Omental fat pad (tissue), 4 donors: Measurements from ENCODE around the gene NIPBL. TPM values are rescaled to one million over a fixed set of nuclear protein-coding genes. Genes with fewer than 3 reads are reported as not detected.
"Not testable (repeated sequence)": the region's sequence is repeated elsewhere in the genome, so short reads cannot be mapped to it uniquely, and the experiment has no call there.

Experiments
- ATAC-seq: fragments of 150-250 bp; one replicate; pipeline ENCODE4 v1.9.1; 2016; ENCODE audit warnings: mild to moderate bottlenecking, moderate library complexity; ENCODE audit not compliant: low FRiP score
- DNase-seq: peaks from one replicate; pipeline ENCODE4 v3.0.0-alpha.2; 2019; ENCODE audit warnings: low spot score
- total RNA-seq, 4 donors: library from RNA; depleted of rRNA; stranded (reverse); fragments of >200 nt; gene quantifications; one replicate each; pipeline ENCODE4 v1.1.0, GENCODE V29; 2016
- TF ChIP-seq, protein P1 (sequence below), 3 donors: fragments of 450-650 bp; IDR thresholded peaks; one replicate each; pipeline ENCODE4 v1.5.1; 2016 to 2017; ENCODE audit warnings: antibody characterized with exemption in 3 of 3, mild to moderate bottlenecking in 3 of 3, moderate library complexity in 2 of 3

NIPBL gene
- total RNA-seq, 4 donors from 2014 or later: 47.9 to 64.2 (median 54.3) TPM

DNA sequence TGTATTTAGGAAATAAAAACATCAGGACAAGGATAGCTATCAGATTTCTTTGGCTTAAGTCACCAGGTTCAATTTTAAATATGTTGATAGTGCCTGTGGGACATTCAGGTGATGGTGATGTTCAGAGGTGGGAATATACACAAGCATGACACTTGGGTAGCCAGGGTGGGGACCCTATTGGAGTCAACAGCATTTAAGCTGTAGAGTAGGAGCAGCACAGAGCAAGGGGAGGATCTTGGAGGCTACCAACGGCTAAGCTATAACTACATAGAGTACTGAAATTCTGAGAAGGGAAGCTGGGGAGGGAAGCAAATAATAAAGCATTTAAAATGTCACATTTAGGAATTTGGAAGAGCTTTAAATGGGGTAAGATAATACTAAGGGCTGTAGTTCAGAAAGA lies 194.9 kb downstream of the NIPBL start:
- TF ChIP-seq, protein P1, sequence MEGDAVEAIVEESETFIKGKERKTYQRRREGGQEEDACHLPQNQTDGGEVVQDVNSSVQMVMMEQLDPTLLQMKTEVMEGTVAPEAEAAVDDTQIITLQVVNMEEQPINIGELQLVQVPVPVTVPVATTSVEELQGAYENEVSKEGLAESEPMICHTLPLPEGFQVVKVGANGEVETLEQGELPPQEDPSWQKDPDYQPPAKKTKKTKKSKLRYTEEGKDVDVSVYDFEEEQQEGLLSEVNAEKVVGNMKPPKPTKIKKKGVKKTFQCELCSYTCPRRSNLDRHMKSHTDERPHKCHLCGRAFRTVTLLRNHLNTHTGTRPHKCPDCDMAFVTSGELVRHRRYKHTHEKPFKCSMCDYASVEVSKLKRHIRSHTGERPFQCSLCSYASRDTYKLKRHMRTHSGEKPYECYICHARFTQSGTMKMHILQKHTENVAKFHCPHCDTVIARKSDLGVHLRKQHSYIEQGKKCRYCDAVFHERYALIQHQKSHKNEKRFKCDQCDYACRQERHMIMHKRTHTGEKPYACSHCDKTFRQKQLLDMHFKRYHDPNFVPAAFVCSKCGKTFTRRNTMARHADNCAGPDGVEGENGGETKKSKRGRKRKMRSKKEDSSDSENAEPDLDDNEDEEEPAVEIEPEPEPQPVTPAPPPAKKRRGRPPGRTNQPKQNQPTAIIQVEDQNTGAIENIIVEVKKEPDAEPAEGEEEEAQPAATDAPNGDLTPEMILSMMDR (IDR thresholded peaks at IDR 0.05): no peak
- DNase-seq: no peak
- ATAC-seq: no peak

DNA sequence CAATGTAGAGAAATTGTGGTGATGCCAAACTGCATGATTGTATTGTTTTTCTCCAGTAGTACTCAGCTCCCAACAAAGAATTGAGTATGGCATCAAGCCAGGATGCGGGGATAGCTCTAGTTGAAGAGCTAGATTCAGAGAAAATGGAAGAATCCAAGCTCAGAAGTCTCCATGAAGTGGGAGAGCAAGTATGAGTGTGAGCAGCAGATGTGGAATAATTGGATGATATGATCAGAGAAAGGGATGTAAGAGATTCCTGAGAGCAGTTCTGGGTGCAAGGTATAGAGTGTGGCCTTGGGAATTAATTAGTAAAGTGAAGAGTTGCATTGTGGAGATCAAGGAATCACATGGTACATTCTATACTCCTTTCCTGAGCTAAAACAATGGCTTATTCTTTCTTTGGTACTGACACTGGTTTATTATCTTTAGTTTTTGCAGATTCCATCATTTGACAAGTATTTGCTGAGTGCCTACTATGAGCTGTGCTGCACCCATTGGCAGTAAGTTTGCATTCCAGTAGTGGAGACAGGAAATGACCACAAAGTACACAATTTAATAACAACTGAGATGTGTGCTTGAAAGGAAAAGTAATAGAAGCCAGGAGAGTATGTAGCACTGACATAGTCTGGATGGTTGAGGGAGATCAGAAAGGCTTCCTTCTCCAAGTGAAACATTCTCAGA lies 195.5 kb downstream of the NIPBL start:
- DNase-seq: no peak
- ATAC-seq: no peak
- TF ChIP-seq, protein P1 (IDR thresholded peaks at IDR 0.05): no peak

DNA sequence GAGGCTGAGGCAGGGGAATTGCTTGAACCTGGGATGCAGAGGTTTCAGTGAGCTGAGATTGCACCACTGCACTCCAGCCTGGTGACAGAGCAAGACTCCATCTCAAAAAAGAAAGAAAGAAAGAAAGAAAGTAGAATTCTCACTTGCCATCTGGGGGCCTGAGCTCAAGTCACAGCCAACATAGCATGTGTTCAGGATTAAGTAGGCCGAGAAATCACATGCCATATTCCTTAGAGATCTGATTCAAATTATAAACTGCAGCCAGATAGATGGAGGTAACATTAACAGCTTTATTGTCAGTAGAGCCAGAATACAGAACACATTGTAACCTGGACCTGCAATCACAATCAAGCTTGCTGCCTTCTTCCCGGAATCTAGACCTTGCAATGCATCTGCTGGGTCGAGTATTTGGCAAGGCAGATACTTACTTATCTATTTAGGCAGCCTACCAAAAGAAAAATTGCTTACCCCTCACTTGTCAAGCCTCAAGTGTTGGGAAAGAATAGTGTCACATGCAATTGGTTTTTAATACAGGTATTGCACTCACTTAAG lies 198.9 kb downstream of the NIPBL start:
- TF ChIP-seq, protein P1 (IDR thresholded peaks at IDR 0.05): no peak
- DNase-seq: no peak
- ATAC-seq: no peak

DNA sequence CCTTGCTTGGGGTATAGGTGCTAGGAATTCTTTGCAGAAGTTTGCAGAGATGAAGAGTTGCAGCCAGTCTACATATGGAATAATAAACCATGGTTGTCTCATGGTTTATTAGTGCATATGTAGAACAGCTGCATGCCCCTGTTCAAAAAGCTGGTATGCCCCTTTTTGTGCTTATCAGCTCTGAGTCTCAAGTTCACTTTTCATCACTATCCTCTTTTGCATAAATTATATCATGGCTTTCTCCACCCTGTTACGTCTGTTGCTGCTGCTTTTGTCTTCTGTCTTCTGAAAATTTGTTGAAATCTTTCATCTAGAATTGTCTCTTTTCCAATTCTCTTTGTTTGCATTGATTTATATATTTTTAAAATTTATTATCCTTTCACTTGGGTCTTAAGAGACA lies 200.6 kb downstream of the NIPBL start:
- TF ChIP-seq, protein P1 (IDR thresholded peaks at IDR 0.05): no peak

DNA sequence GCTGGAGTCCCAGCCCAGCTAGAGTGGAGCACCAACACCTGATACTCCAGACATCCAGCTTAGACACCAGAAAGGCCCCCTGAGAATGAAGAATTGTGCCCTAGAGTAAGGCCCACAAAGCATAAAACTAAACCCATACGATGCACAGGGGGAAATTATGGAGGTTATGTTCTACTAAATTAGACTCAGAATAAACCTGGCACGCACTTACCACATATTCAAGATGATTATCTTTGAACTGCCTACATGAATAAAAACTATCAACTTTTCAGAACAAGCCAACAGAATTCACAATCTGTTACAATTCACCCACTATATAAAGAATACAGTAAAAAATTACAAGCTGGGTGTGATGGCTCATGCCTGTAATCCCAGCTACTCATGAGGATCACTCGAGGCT lies 204.1 kb downstream of the NIPBL start:
- TF ChIP-seq, protein P1 (IDR thresholded peaks at IDR 0.05): no peak
- DNase-seq (no peak), ATAC-seq (no peak)

More for the DNA sequence above, 200.6 kb downstream of the NIPBL start:
- no peak for ATAC-seq
- DNase-seq: no peak

DNA sequence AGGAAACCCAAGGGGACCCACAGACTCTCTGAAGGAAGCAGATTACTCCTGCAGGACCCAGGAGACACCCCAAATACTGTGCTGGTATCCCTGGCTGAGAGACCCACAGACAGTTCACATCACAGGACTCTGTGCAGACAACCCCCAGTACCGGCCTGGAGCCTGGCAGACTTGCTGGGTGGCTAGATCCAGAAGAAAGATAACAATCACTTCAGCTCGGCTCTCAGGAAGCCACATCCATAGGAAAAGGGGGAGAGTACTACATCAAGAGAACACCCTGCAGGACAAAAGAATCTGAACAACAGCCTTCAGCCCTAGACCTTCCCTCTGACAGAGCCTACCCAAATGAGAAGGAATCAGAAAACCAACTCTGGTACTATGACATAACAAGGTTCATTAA lies 206.4 kb downstream of the NIPBL start:
- ATAC-seq: not testable (repeated sequence)

DNA sequence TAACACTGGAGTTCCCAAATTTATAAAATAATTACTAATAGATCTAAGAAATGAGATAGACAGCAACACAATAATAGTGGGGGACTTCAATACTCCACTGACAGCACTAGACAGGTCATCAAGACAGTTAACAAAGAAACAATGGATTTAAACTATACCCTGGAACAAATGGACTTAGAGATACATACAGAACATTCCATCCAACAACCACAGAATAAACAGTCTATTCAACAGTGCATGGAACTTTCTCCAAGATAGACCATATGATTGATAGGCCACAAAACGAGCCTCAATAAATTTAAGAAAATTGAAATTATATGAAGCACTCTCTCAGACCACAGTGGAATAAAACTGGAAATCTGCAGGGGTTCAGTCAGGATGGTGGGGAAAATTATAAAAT lies 209.5 kb downstream of the NIPBL start:
- not testable (repeated sequence) for DNase-seq, ATAC-seq

More for the DNA sequence above, 206.4 kb downstream of the NIPBL start:
- not testable (repeated sequence) for DNase-seq

DNA sequence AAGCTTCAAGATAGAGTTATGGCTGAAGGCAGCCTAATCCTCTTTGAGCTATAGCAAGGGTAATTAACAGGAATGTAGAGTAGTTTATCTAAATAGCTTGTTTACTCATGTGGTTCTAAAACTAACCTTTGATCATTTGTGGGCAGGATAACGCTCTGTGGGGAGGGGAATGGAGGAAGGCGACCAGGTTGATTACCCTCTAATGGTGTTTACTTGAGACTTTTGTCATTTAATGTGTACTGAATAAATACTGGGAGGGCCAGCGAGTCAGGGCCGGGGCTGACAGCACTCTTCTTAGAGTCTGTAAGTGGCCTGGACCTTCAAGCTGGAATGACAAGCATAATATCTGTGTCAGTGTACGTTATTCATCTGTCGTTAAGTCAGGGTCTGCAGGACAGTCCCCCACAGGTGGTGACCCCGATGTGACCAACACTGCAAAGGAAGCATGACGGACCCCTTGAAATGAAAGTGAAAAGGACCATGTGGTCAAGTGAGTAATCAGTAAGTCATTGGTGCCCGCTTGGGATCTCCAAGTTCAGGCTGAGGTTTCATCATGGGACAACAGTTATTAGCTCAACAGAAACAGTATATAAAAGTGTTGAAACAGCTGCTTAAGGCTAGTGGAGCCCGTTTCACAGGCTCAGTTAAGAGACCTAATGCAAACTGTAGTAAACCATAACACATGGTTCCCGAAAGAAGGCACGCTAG lies 210.1 kb downstream of the NIPBL start:
- DNase-seq: no peak
- no peak for ATAC-seq
- TF ChIP-seq, protein P1 (IDR thresholded peaks at IDR 0.05): no peak
